ENCODE measurements around the gene APCDD1L.

DNA sequence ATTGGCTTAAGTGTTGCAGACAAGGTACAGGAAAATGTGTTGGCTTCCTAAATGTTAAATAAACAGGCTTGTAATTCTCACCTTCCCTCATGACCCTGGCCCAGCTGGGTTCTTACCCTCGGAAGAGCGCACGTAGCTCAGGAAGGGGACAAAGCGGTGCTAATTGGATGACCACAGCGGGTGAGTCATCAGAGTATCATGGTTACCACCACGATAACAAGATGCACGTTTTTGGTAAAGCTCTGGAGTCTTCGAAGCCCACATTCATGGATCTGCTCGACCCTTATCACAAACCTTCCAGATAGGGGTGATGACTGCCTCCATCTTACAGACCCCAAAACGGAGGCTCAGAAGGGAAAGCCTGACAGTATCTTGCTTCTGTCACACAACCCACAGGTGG is 32.8 kb downstream of the APCDD1L start:
- TF ChIP-seq POLR2AphosphoS5 (IDR thresholded peaks at IDR 0.05; ENCODE audit: low read depth, low read length) = no peak
- no peak for TF ChIP-seq TAF1 (IDR thresholded peaks at IDR 0.05; ENCODE audit: borderline replicate concordance, low read depth, low read length)

All from GM12892 (cell line).